Right lobe of liver (tissue), 6 donors: ENCODE results near the gene PTPN13. TPM values are rescaled to one million over a fixed set of nuclear protein-coding genes. Genes with fewer than 3 reads are reported as not detected.

Source experiments
- ATAC-seq, 4 donors: fragments of 200-7000 bp; cut with Tn5 transposase; one replicate each; pipeline ENCODE4 v1.9.1; 2020; ENCODE audit warnings: mild to moderate bottlenecking in 4 of 4, moderate library complexity in 4 of 4
- DNase-seq, 3 donors: peaks; one replicate each; pipeline ENCODE4 v3.0.0-alpha.2; 2020
- H3K27ac ChIP-seq, 3 donors: fragments of 200-600 bp; one replicate each; pipeline ENCODE4 v1.8.0; 2022
- H3K27me3 ChIP-seq, 2 donors: fragments of 200-600 bp; one replicate each; pipeline ENCODE4 v1.8.0; 2022
- H3K36me3 ChIP-seq, 4 donors: fragments of 200-600 bp; sonication (generic) in 1 of 4; one replicate each; pipeline versions ENCODE4 v1.5.1 to v1.8.0; 2017 to 2022; ENCODE audit warnings: control low read depth in 1 of 4
- H3K4me1 ChIP-seq, 4 donors: fragments of 200-600 bp; sonication (generic) in 1 of 4; one replicate each; pipeline versions ENCODE4 v1.5.1 to v1.8.0; 2017 to 2022; ENCODE audit warnings: control low read depth in 1 of 4
- H3K4me3 ChIP-seq, 3 donors: fragments of 200-600 bp; one replicate each; pipeline ENCODE4 v1.8.0; 2022
- H3K9me3 ChIP-seq, 4 donors: fragments of 200-600 bp; sonication (generic) in 1 of 4; one replicate each; pipeline versions ENCODE4 v1.5.1 to v1.8.0; 2017 to 2022; ENCODE audit warnings: control low read depth in 1 of 4
- CTCF ChIP-seq, 4 donors: fragments of 200-600 bp in 3 of 4; fragments of 450-650 bp in 1 of 4; IDR thresholded peaks; one replicate each; pipeline versions ENCODE4 v1.5.1 to v1.8.0; 2016 to 2022; ENCODE audit warnings: antibody characterized with exemption in 4 of 4, mild to moderate bottlenecking in 2 of 4
- POLR2A ChIP-seq: fragments of 450-650 bp; IDR thresholded peaks from one replicate; pipeline ENCODE4 v1.6.1; 2017; ENCODE audit warnings: antibody characterized with exemption, mild to moderate bottlenecking
- WGBS: methylation state at CpG from one replicate; pipeline ENCODE4 v1.1.6; 2018; ENCODE audit warnings: low coverage, low lambda C conversion rate; ENCODE audit not compliant: insufficient coverage; ENCODE audit errors: missing lambda C conversion rate; 5-methylcytosine and 5-hydroxymethylcytosine counted together
- intact Hi-C, 2 donors: fragments of 100-400 bp; cut with DNase I; formaldehyde crosslinking; loops; one replicate each; pipeline versions ENCODE4 v1.11.2 to v1.14.1; 2022
- total RNA-seq, 6 experiments: library from RNA; depleted of rRNA in 2 of 6; stranded (reverse); fragments of >200 nt in 2 of 6; fragmentation: NEBNext Ultra II Directional in 3 of 6; extraction: Animal tissue kit (Norgen Biotek cat#: 25700) in 3 of 6; gene quantifications; one replicate each; pipeline versions ENCODE4 v1.1.0 to v1.2.4, GENCODE V29; 2016 to 2023
- donor health status: DM: no; HTN: yes; CAD: no.
- donor health status: DM: no; HTN: no; CAD: no.
- donor health status: DM: no; HTN: no; CAD: no.
- donor health status: DM: no; HTN: yes; CAD: no.
- donor health status: DM: no; HTN: yes; CAD: no.

Gene PTPN13
- total RNA-seq, 6 experiments from 2014 or later, result 0.73 to 2.2 (median 1.0) TPM

GRCh38 chr4:86821151-86821550 lies 227.0 kb downstream of the PTPN13 start:
- Histone ChIP-seq H3K36me3 (no peaks in the 10 kb centered on the region), H3K4me3 (no peak overlapping the region), H3K9me3 (no peaks in the 10 kb centered on the region), H3K27ac (no peak overlapping the region), H3K4me1 (no peaks in the 10 kb centered on the region), H3K27me3 (no peaks in the 10 kb centered on the region)
- DNase-seq, result no peak
- intact Hi-C loops, result no loop called here
- 64% methylated on average over 1 of the region's 1 CpG for WGBS
- no peak for ATAC-seq
- TF ChIP-seq CTCF (IDR thresholded peaks at IDR 0.05) (no peak), POLR2A (no peak)

- Histone ChIP-seq H3K36me3 (no peaks in the 10 kb centered on the region), H3K4me1 (no peaks in the 10 kb centered on the region), H3K4me3 (no peak overlapping the region), H3K27ac (no peak overlapping the region), H3K9me3 (no peaks in the 10 kb centered on the region), H3K27me3 (no peaks in the 10 kb centered on the region)
- intact Hi-C loops, result no loop called here
- 89% methylated on average over 2 of the region's 2 CpGs for WGBS
- DNase-seq (no peak), ATAC-seq (no peak)
- TF ChIP-seq CTCF (IDR thresholded peaks at IDR 0.05), result no peak
- TF ChIP-seq POLR2A, result no peak
Measured at GRCh38 chr4:86822136-86822535, 228.0 kb downstream of the PTPN13 start.

GRCh38 chr4:86825511-86825910 lies 231.4 kb downstream of the PTPN13 start:
- ATAC-seq (no peak), DNase-seq (no peak)
- intact Hi-C loops, result no loop called here
- no peak overlapping the region for H3K27ac ChIP-seq
- H3K4me3 ChIP-seq, result no peak overlapping the region
- no peak for TF ChIP-seq CTCF (IDR thresholded peaks at IDR 0.05)
- TF ChIP-seq POLR2A, result no peak
- H3K4me1 ChIP-seq, result no peaks in the 10 kb centered on the region
- no peaks in the 10 kb centered on the region for H3K9me3 ChIP-seq
- no peaks in the 10 kb centered on the region for H3K27me3 ChIP-seq
- 71% methylated on average over 3 of the region's 3 CpGs for WGBS
- H3K36me3 ChIP-seq, result no peaks in the 10 kb centered on the region

GRCh38 chr4:86831262-86832130 lies 237.4 kb downstream of the PTPN13 start:
- Histone ChIP-seq H3K27me3 (no peaks in the 10 kb centered on the region), H3K36me3 (no peaks in the 10 kb centered on the region), H3K4me3 (no peak overlapping the region), H3K9me3 (no peaks in the 10 kb centered on the region), H3K27ac (no peak overlapping the region), H3K4me1 (no peaks in the 10 kb centered on the region)
- DNase-seq (no peak), ATAC-seq (no peak)
- intact Hi-C loops, result no loop called here
- WGBS, result 72% methylated on average over 4 of the region's 5 CpGs
- TF ChIP-seq CTCF (IDR thresholded peaks at IDR 0.05) (no peak), POLR2A (no peak)
